HEK293 (cell line): ENCODE measurements around the gene ZKSCAN8.

Experiments used
- EGR2 ChIP-seq: fragments of 450-650 bp; formaldehyde crosslinking; IDR thresholded peaks from 2 replicates; pipeline ENCODE4 v1.5.1; 2016; ENCODE audit warnings: low read depth, missing biosample characterization, missing genetic modification characterization
- KLF1 ChIP-seq: fragments of 450-650 bp; formaldehyde crosslinking; IDR thresholded peaks from 2 replicates; pipeline ENCODE4 v1.5.1; 2016; ENCODE audit warnings: missing biosample characterization, missing genetic modification characterization
- MEIS1 ChIP-seq: sonication (generic); formaldehyde crosslinking; IDR thresholded peaks from 2 replicates; pipeline ENCODE4 v1.8.1; 2022; ENCODE audit warnings: missing genetic modification reagents, mild to moderate bottlenecking, borderline replicate concordance
- SALL2 ChIP-seq: fragments of 450-650 bp; formaldehyde crosslinking; IDR thresholded peaks from 2 replicates; pipeline ENCODE4 v1.5.0; 2017; ENCODE audit warnings: missing biosample characterization, mild to moderate bottlenecking, missing genetic modification characterization, borderline replicate concordance
- ZFHX2 ChIP-seq: fragments of 450-650 bp; formaldehyde crosslinking; conservative IDR thresholded peaks from 2 replicates; pipeline ENCODE4 v1.5.1; 2016; ENCODE audit warnings: missing biosample characterization, missing genetic modification characterization
- ZIC2 ChIP-seq: fragments of 450-650 bp; formaldehyde crosslinking; IDR thresholded peaks from 2 replicates; pipeline ENCODE4 v1.5.1; 2016; ENCODE audit warnings: missing biosample characterization, missing genetic modification characterization
- ZNF132 ChIP-seq: fragments of 450-650 bp; formaldehyde crosslinking; IDR thresholded peaks from 2 replicates; pipeline ENCODE4 v1.5.1; 2017; ENCODE audit warnings: missing biosample characterization, missing genetic modification characterization, borderline replicate concordance
- ZNF16 ChIP-seq: fragments of 450-650 bp; formaldehyde crosslinking; IDR thresholded peaks from 2 replicates; pipeline ENCODE4 v1.5.1; 2016; ENCODE audit warnings: low read depth, missing biosample characterization, missing genetic modification characterization
- ZNF169 ChIP-seq: fragments of 450-650 bp; formaldehyde crosslinking; IDR thresholded peaks from 2 replicates; pipeline ENCODE4 v1.5.1; 2016; ENCODE audit warnings: missing biosample characterization, missing genetic modification characterization
- ZNF184 ChIP-seq: fragments of 450-650 bp; IDR thresholded peaks from 2 replicates; pipeline ENCODE4 v1.5.1; 2018; ENCODE audit warnings: missing biosample characterization, mild to moderate bottlenecking, missing genetic modification characterization
- ZNF239 ChIP-seq: fragments of 450-650 bp; formaldehyde crosslinking; IDR thresholded peaks from 2 replicates; pipeline ENCODE4 v1.5.1; 2016; ENCODE audit warnings: missing biosample characterization, missing genetic modification characterization
- ZNF248 ChIP-seq: fragments of 450-650 bp; formaldehyde crosslinking; IDR thresholded peaks from 2 replicates; pipeline ENCODE4 v1.5.1; 2017; ENCODE audit warnings: missing biosample characterization, missing genetic modification characterization
- ZNF433 ChIP-seq: fragments of 450-650 bp; formaldehyde crosslinking; IDR thresholded peaks from 2 replicates; pipeline ENCODE4 v1.5.1; 2016; ENCODE audit warnings: missing biosample characterization, missing genetic modification characterization, low read depth
- ZNF529 ChIP-seq: fragments of 450-650 bp; formaldehyde crosslinking; IDR thresholded peaks from 2 replicates; pipeline ENCODE4 v1.5.1; 2017; ENCODE audit warnings: missing genetic modification characterization, missing biosample characterization; ENCODE audit not compliant: insufficient replicate concordance
- ZNF544 ChIP-seq: fragments of 450-650 bp; formaldehyde crosslinking; IDR thresholded peaks from 2 replicates; pipeline ENCODE4 v1.5.0; 2017; ENCODE audit warnings: missing biosample characterization, missing genetic modification characterization
- ZNF560 ChIP-seq: fragments of 450-650 bp; formaldehyde crosslinking; IDR thresholded peaks from 2 replicates; pipeline ENCODE4 v1.5.1; 2017; ENCODE audit warnings: missing biosample characterization, missing genetic modification characterization, borderline replicate concordance
- ZNF561 ChIP-seq: fragments of 450-650 bp; IDR thresholded peaks from 2 replicates; pipeline ENCODE4 v1.5.1; 2018; ENCODE audit warnings: missing biosample characterization, missing genetic modification characterization, borderline replicate concordance
- ZNF600 ChIP-seq: fragments of 450-650 bp; formaldehyde crosslinking; IDR thresholded peaks from 2 replicates; pipeline ENCODE4 v1.5.1; 2016; ENCODE audit warnings: missing biosample characterization, missing genetic modification characterization
- ZNF670 ChIP-seq: fragments of 450-650 bp; formaldehyde crosslinking; IDR thresholded peaks from 2 replicates; pipeline ENCODE4 v1.5.1; 2016; ENCODE audit warnings: missing biosample characterization, missing genetic modification characterization, low read depth
- TF ChIP-seq, protein P1 (sequence below): fragments of 450-650 bp; formaldehyde crosslinking; IDR thresholded peaks from 2 replicates; pipeline ENCODE4 v1.5.1; 2016; ENCODE audit warnings: missing biosample characterization, missing genetic modification characterization, borderline replicate concordance
- TF ChIP-seq, protein P2 (sequence below): fragments of 450-650 bp; formaldehyde crosslinking; IDR thresholded peaks from 2 replicates; pipeline ENCODE4 v1.5.1; 2016; ENCODE audit warnings: missing biosample characterization, missing genetic modification characterization
- TF ChIP-seq, protein P3 (sequence below): fragments of 450-650 bp; formaldehyde crosslinking; IDR thresholded peaks from 2 replicates; pipeline ENCODE4 v1.5.1; 2016; ENCODE audit warnings: missing biosample characterization, missing genetic modification characterization, borderline replicate concordance
- TF ChIP-seq, protein P4 (sequence below): fragments of 450-650 bp; formaldehyde crosslinking; IDR thresholded peaks from 2 replicates; pipeline ENCODE4 v1.5.1; 2016; ENCODE audit warnings: missing biosample characterization, missing genetic modification characterization
- TF ChIP-seq, protein P5 (sequence below): fragments of 450-650 bp; formaldehyde crosslinking; IDR thresholded peaks from 2 replicates; pipeline ENCODE4 v1.5.1; 2017; ENCODE audit warnings: missing biosample characterization, missing genetic modification characterization
- TF ChIP-seq, protein P6 (sequence below): fragments of 450-650 bp; formaldehyde crosslinking; IDR thresholded peaks from 2 replicates; pipeline ENCODE4 v1.5.1; 2016; ENCODE audit warnings: missing biosample characterization, missing genetic modification characterization

Gene ZKSCAN8

DNA sequence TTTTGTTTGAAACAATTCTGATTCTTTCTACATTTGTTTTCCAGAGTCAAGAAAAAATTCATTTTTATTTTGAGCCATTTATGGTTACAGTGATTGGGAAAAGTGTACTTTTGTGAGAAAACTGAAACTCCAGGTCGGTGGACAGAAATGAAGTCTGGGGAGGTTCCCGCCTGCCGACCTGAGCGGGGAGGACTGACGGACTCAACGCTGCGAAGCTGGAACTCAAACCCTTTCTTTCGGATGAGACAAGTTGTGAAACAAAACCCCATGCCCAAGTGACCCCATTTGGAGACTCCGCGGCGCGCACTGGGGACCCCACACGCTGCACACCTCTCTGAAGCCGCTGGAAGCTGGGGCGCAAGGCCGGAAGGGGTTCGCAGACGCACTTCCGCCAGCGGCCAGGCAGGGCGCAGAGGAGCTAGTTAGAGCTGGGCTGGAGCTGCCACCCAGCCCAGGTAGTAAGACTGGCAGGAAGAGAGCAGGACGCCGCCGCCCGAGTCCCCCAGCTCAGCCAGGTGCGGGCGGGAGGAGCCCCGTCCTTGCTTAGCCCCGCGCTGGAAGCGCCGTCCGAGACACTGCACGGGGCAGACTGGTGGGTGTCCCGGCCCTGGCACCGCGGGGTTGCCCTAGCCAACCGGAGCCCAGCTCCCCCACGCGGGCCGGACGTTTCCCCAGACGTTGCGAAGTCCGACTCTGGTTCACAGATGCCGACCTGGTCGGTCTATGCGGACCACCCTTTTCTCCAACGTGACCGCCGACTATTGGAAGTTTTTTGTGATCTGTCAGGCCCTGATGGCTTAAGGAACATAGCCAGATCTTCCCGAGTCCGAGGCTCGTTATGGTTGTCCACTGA lies 37.1 kb upstream of the ZKSCAN8 start (continued):
- TF ChIP-seq, protein P1, sequence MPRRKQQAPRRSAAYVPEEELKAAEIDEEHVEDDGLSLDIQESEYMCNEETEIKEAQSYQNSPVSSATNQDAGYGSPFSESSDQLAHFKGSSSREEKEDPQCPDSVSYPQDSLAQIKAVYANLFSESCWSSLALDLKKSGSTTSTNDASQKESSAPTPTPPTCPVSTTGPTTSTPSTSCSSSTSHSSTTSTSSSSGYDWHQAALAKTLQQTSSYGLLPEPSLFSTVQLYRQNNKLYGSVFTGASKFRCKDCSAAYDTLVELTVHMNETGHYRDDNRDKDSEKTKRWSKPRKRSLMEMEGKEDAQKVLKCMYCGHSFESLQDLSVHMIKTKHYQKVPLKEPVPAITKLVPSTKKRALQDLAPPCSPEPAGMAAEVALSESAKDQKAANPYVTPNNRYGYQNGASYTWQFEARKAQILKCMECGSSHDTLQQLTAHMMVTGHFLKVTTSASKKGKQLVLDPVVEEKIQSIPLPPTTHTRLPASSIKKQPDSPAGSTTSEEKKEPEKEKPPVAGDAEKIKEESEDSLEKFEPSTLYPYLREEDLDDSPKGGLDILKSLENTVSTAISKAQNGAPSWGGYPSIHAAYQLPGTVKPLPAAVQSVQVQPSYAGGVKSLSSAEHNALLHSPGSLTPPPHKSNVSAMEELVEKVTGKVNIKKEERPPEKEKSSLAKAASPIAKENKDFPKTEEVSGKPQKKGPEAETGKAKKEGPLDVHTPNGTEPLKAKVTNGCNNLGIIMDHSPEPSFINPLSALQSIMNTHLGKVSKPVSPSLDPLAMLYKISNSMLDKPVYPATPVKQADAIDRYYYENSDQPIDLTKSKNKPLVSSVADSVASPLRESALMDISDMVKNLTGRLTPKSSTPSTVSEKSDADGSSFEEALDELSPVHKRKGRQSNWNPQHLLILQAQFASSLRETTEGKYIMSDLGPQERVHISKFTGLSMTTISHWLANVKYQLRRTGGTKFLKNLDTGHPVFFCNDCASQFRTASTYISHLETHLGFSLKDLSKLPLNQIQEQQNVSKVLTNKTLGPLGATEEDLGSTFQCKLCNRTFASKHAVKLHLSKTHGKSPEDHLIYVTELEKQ (tag by site-specific recombination): no peak
- TF ChIP-seq KLF1 (tag by site-specific recombination) (no peak; the same call in 1 of the 2 replicates), ZFHX2 (tag by site-specific recombination) (no peak), ZNF529 (tag by site-specific recombination) (no peak), ZNF184 (tag by site-specific recombination) (0 out of 2 replicates have a peak, but pooled peaks have one; percentile 7), ZNF16 (tag by site-specific recombination) (no peak), ZNF248 (tag by site-specific recombination) (no peak), ZNF433 (no peak), ZNF239 (tag by site-specific recombination) (no peak), MEIS1 (no peak), ZNF561 (no peak), ZNF169 (tag by site-specific recombination) (no peak), ZNF544 (tag by site-specific recombination) (no peak), ZNF670 (no peak), ZNF600 (tag by site-specific recombination) (peak; percentile 97), ZIC2 (tag by site-specific recombination) (peak; percentile 53), SALL2 (no peak), EGR2 (tag by site-specific recombination) (no peak), ZNF132 (tag by site-specific recombination) (no peak), ZNF560 (no peak)
- TF ChIP-seq, protein P2, sequence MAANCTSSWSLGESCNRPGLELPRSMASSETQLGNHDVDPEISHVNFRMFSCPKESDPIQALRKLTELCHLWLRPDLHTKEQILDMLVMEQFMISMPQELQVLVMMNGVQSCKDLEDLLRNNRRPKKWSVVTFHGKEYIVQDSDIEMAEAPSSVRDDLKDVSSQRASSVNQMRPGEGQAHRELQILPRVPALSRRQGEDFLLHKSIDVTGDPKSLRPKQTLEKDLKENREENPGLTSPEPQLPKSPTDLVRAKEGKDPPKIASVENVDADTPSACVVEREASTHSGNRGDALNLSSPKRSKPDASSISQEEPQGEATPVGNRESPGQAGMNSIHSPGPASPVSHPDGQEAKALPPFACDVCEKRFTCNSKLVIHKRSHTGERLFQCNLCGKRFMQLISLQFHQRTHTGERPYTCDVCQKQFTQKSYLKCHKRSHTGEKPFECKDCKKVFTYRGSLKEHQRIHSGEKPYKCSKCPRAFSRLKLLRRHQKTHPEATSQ (tag by site-specific recombination): no peak
- TF ChIP-seq, protein P3, sequence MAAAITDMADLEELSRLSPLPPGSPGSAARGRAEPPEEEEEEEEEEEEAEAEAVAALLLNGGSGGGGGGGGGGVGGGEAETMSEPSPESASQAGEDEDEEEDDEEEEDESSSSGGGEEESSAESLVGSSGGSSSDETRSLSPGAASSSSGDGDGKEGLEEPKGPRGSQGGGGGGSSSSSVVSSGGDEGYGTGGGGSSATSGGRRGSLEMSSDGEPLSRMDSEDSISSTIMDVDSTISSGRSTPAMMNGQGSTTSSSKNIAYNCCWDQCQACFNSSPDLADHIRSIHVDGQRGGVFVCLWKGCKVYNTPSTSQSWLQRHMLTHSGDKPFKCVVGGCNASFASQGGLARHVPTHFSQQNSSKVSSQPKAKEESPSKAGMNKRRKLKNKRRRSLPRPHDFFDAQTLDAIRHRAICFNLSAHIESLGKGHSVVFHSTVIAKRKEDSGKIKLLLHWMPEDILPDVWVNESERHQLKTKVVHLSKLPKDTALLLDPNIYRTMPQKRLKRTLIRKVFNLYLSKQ (tag by site-specific recombination): no peak
- TF ChIP-seq, protein P4, sequence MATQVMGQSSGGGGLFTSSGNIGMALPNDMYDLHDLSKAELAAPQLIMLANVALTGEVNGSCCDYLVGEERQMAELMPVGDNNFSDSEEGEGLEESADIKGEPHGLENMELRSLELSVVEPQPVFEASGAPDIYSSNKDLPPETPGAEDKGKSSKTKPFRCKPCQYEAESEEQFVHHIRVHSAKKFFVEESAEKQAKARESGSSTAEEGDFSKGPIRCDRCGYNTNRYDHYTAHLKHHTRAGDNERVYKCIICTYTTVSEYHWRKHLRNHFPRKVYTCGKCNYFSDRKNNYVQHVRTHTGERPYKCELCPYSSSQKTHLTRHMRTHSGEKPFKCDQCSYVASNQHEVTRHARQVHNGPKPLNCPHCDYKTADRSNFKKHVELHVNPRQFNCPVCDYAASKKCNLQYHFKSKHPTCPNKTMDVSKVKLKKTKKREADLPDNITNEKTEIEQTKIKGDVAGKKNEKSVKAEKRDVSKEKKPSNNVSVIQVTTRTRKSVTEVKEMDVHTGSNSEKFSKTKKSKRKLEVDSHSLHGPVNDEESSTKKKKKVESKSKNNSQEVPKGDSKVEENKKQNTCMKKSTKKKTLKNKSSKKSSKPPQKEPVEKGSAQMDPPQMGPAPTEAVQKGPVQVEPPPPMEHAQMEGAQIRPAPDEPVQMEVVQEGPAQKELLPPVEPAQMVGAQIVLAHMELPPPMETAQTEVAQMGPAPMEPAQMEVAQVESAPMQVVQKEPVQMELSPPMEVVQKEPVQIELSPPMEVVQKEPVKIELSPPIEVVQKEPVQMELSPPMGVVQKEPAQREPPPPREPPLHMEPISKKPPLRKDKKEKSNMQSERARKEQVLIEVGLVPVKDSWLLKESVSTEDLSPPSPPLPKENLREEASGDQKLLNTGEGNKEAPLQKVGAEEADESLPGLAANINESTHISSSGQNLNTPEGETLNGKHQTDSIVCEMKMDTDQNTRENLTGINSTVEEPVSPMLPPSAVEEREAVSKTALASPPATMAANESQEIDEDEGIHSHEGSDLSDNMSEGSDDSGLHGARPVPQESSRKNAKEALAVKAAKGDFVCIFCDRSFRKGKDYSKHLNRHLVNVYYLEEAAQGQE (tag by site-specific recombination): 0 out of 2 replicates have a peak, but pooled peaks have one; percentile 27
- TF ChIP-seq, protein P5, sequence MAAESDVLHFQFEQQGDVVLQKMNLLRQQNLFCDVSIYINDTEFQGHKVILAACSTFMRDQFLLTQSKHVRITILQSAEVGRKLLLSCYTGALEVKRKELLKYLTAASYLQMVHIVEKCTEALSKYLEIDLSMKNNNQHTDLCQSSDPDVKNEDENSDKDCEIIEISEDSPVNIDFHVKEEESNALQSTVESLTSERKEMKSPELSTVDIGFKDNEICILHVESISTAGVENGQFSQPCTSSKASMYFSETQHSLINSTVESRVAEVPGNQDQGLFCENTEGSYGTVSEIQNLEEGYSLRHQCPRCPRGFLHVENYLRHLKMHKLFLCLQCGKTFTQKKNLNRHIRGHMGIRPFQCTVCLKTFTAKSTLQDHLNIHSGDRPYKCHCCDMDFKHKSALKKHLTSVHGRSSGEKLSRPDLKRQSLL (tag by site-specific recombination): no peak
- TF ChIP-seq, protein P6, sequence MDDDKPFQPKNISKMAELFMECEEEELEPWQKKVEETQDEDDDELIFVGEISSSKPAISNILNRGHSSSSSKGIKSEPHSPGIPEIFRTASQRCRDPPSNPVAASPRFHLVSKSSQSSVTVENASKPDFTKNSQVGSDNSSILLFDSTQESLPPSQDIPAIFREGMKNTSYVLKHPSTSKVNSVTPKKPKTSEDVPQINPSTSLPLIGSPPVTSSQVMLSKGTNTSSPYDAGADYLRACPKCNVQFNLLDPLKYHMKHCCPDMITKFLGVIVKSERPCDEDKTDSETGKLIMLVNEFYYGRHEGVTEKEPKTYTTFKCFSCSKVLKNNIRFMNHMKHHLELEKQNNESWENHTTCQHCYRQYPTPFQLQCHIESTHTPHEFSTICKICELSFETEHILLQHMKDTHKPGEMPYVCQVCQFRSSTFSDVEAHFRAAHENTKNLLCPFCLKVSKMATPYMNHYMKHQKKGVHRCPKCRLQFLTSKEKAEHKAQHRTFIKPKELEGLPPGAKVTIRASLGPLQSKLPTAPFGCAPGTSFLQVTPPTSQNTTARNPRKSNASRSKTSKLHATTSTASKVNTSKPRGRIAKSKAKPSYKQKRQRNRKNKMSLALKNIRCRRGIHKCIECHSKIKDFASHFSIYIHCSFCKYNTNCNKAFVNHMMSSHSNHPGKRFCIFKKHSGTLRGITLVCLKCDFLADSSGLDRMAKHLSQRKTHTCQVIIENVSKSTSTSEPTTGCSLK (tag by site-specific recombination): no peak
